ENCODE measurements around the gene GRIP2.

DNA sequence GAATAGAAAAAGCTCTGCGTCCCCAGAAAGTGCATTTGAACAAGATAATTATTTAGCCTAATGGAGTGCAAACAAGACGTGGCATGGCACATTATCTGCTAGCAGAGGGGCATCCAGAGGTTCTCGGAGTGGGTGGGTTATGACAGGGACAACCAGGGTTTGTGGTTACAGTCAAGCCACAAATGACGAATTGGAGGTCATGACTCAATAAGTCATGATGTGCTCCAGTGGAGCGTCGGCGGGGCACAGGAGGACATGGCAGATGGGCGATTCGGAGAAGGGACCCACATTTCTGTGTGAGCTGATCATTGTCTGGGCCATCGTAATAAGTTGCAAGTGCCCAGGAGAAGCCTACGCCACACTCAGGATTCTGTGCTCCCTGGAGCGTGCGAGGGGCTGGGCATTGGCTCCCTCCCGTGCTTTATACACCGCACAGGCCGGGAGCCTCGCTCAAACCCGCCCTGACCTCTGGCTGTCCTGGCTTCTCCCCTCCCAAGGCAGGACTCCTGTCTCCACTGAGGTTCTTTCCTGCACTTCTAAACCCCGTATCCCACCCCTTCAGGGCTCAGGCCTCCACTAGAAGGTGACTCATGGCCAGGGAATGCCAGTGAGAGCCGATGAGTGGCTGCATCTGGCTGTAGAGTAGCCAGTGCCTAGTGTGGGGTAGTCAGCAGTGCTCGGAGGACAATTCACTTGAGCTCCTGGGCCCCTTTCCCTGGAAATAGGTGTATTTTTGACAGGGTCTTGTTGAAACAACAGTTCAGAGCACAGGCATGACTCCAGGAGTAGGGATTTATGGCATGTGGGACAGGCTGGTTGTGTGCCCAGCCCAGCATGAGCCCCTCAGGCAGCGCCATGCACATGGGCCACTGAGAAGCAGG, 67.4 kb downstream of the GRIP2 start:
- no peak for TF ChIP-seq CTCF (conservative IDR thresholded peaks at IDR 0.05; ENCODE audit: low read depth, low read length)
- no peak for TF ChIP-seq EZH2 (IDR thresholded peaks at IDR 0.05; ENCODE audit: borderline replicate concordance, low read depth, low read length, poor library complexity, severe bottlenecking)
